Heart right ventricle (tissue), 16 donors: Measurements from ENCODE around the gene ANKS1B. TPM values are rescaled to one million over a fixed set of nuclear protein-coding genes. Genes with fewer than 3 reads are reported as not detected.

Experiments
- ATAC-seq, 8 donors: fragments of 200-7000 bp; cut with Tn5 transposase; one replicate each; pipeline ENCODE4 v1.9.1; 2020; ENCODE audit warnings: mild to moderate bottlenecking in 8 of 8, moderate library complexity in 8 of 8, moderate number of reproducible peaks in 1 of 8
- DNase-seq, 2 donors: peaks; one replicate each; pipeline ENCODE4 v3.0.0-alpha.2; 2020
- H3K27ac ChIP-seq, 10 donors: fragments of 200-600 bp; sonication (generic) in 2 of 10; one replicate each; pipeline versions ENCODE4 v1.5.0 to v1.8.0; 2020 to 2022; ENCODE audit warnings: mild to moderate bottlenecking in 3 of 10
- H3K27me3 ChIP-seq, 7 donors: fragments of 200-600 bp; one replicate each; pipeline ENCODE4 v1.8.0; 2021 to 2022; ENCODE audit warnings: mild to moderate bottlenecking in 2 of 7
- H3K36me3 ChIP-seq, 9 donors: fragments of 200-600 bp; sonication (generic) in 1 of 9; one replicate each; pipeline versions ENCODE4 v1.5.0 to v1.8.0; 2020 to 2022; ENCODE audit warnings: mild to moderate bottlenecking in 2 of 9
- H3K4me1 ChIP-seq, 9 donors: fragments of 200-600 bp; sonication (generic) in 1 of 9; one replicate each; pipeline versions ENCODE4 v1.5.0 to v1.8.0; 2020 to 2022; ENCODE audit warnings: mild to moderate bottlenecking in 4 of 9
- H3K4me3 ChIP-seq, 10 donors: fragments of 200-600 bp; sonication (generic) in 2 of 10; one replicate each; pipeline versions ENCODE4 v1.5.0 to v1.8.0; 2020 to 2022; ENCODE audit warnings: mild to moderate bottlenecking in 7 of 10, moderate library complexity in 2 of 10
- H3K9me3 ChIP-seq, 11 donors: fragments of 200-600 bp in 10 of 11; sonication (generic) in 2 of 11; one replicate each; pipeline versions ENCODE4 v1.5.0 to v1.8.0; 2013 to 2022; ENCODE audit warnings: mild to moderate bottlenecking in 2 of 11, control low read depth in 1 of 11, moderate library complexity in 1 of 11
- WGBS, 2 donors: extraction: QIAGEN DNeasy Blood & Tissue Kit; methylation state at CpG; one replicate each; pipeline ENCODE4 v1.1.7; 2013; ENCODE audit warnings: inconsistent platforms in 1 of 2; 5-methylcytosine and 5-hydroxymethylcytosine counted together
- intact Hi-C, 10 donors: fragments of 100-400 bp; cut with DNase I; formaldehyde crosslinking; loops; one replicate each; pipeline versions ENCODE4 v1.11.1 to v1.14.2; 2022
- polyA plus RNA-seq, 2 donors: library from polyadenylated mRNA; stranded (reverse); fragments of 200-250 nt; gene quantifications; one replicate each; pipeline ENCODE4 v1.2.3, GENCODE V29; 2013
- total RNA-seq, 10 donors: library from RNA; stranded (reverse); fragmentation: NEBNext Ultra II Directional in 3 of 10; extraction: Animal tissue kit (Norgen Biotek cat#: 25700) in 3 of 10; gene quantifications; one replicate each; pipeline versions ENCODE4 v1.2.1 to v1.2.4, GENCODE V29; 2021 to 2023
- TF ChIP-seq, protein P1 (sequence below), 9 donors: fragments of 200-600 bp; sonication (generic) in 2 of 9; IDR thresholded peaks; one replicate each; pipeline versions ENCODE4 v1.5.0 to v1.8.0; 2021 to 2022; ENCODE audit warnings: antibody characterized with exemption in 9 of 9, mild to moderate bottlenecking in 5 of 9, moderate library complexity in 1 of 9
- donor health status: Arrhythmogenic right ventricular cardiomyopathy.
- donor health status: ischemic (EF 13 %, LVEDD 7.1; RV severe dilation, severe dysfunction).
- donor health status: healthy with polysubstance abuse.
- donor health status: DM: no; HTN: yes; CAD: no.
- donor health status: DM: no; HTN: no; CAD: no.
- donor health status: ischemic (EF 25% LVEDD 6.9; RV normal size, moderate dysfunction).
- donor health status: ischemic (EF 25% LVEDD 5.7; RV mildly dilated, moderate dysfunction).
- donor health status: healthy.
- donor health status: DM: yes; HTN: yes; CAD: no.
- donor health status: Ischemic cardiomyopathy.
- donor health status: ischemic (EF 35%, LVEDD 5.7; RV mildly dilated, moderate dysfunction).
- donor health status: nonischemic (EF 11% LVEDD 7.7; RV severe dilation, severe dysfunction).
- donor health status: DM: yes; HTN: yes; CAD: no.
- donor health status: PGD.
- donor health status: ischemic (EF 29% LVEDD 5.4; RV normal size, mild dysfunction).
- donor health status: nonischemic (EF 23%, LVEDD 6.1; RV moderate dilation, normal function).

Gene ANKS1B
- total and polyA plus RNA-seq, 12 donors = 0.58 to 4.8 (median 1.8) TPM

DNA sequence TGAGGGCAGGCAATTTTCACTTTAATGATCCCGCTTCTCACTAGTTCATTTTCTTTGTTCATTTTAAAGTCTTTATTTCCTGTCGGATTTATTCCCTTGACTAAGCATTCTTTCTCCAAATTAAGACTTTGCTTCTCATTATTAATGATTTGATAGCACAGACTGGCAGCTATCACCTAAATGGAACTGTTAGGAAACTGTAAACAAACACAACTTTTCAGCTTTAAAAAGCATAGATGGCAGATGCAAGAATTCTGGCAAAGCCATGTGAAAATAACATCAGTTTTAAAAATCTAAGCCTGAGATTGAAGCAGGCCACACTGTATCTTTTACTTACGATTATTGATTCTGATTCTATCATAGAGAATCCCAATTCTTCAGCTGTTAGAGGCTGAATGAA is 225.7 kb downstream of the ANKS1B start:
- H3K27ac ChIP-seq = no peak overlapping the region
- no peak for DNase-seq
- TF ChIP-seq, protein P1, sequence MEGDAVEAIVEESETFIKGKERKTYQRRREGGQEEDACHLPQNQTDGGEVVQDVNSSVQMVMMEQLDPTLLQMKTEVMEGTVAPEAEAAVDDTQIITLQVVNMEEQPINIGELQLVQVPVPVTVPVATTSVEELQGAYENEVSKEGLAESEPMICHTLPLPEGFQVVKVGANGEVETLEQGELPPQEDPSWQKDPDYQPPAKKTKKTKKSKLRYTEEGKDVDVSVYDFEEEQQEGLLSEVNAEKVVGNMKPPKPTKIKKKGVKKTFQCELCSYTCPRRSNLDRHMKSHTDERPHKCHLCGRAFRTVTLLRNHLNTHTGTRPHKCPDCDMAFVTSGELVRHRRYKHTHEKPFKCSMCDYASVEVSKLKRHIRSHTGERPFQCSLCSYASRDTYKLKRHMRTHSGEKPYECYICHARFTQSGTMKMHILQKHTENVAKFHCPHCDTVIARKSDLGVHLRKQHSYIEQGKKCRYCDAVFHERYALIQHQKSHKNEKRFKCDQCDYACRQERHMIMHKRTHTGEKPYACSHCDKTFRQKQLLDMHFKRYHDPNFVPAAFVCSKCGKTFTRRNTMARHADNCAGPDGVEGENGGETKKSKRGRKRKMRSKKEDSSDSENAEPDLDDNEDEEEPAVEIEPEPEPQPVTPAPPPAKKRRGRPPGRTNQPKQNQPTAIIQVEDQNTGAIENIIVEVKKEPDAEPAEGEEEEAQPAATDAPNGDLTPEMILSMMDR (IDR thresholded peaks at IDR 0.05) = no peak
- 77 to 86% methylated on average over 3 of the region's 3 CpGs for WGBS, 2 donors
- H3K9me3 ChIP-seq = peaks cover 0 to 16% (median 0%) of the 10 kb centered on the region in 11 donors
- intact Hi-C loops = loop anchor here in 1 of 10 donors (2.0 kb wide), 1 partner anchor 14 kb away; no protein-coding TSS in a partner anchor
- no peak for ATAC-seq
- no peaks in the 10 kb centered on the region for H3K36me3 ChIP-seq
- H3K4me1 ChIP-seq = no peaks in the 10 kb centered on the region
- no peaks in the 10 kb centered on the region for H3K27me3 ChIP-seq
- no peak overlapping the region for H3K4me3 ChIP-seq

DNA sequence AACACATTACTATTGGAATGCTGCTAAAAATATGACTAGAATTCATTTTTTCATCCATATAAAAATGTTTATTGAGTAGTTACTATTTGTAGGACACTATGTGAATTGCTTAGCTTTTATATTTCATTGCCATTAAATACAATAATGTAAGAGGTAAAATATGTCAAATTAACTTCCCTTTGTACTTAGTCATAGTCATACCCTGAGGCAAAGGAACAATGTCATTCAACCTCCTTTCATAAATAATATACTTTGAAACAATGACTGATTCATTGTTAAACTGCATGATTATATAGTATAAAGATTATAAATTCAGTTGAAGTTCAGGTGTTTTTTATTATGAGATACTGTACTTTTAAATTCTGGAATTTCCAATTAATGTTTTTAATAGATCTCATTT is 232.0 kb downstream of the ANKS1B start:
- Histone ChIP-seq H3K36me3 (no peaks in the 10 kb centered on the region), H3K4me3 (no peak overlapping the region), H3K27me3 (no peaks in the 10 kb centered on the region), H3K27ac (no peak overlapping the region), H3K9me3 (peaks cover 0 to 26% (median 0%) of the 10 kb centered on the region in 11 donors), H3K4me1 (no peaks in the 10 kb centered on the region)
- ATAC-seq (no peak), DNase-seq (no peak)
- intact Hi-C loops = no loop called here
- TF ChIP-seq, protein P1 (IDR thresholded peaks at IDR 0.05) = no peak

DNA sequence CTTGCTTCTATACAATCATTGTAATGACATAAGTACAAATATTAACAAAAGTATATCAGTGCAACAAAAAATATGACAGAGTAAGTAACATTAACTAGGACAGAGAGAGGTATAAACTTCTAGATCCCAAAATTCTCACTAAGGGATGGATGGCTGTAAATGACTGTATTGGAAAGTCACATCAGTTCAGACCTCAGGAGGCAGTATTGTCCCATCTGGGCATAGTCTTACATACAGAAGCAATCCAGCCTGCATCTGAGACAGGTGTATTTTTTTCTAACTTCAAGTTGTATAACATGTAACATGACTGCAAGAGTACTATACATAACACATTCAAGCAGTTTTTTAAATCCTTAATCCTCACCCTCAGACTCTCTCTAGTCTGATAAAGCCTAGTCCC is 238.2 kb downstream of the ANKS1B start:
- H3K27me3 ChIP-seq = no peaks in the 10 kb centered on the region
- no peak for ATAC-seq
- no peak for DNase-seq
- no peak overlapping the region for H3K27ac ChIP-seq
- H3K36me3 ChIP-seq = no peaks in the 10 kb centered on the region
- intact Hi-C loops = no loop called here
- TF ChIP-seq, protein P1 (IDR thresholded peaks at IDR 0.05) = no peak
- no peaks in the 10 kb centered on the region for H3K9me3 ChIP-seq
- H3K4me1 ChIP-seq = no peaks in the 10 kb centered on the region
- H3K4me3 ChIP-seq = no peak overlapping the region

DNA sequence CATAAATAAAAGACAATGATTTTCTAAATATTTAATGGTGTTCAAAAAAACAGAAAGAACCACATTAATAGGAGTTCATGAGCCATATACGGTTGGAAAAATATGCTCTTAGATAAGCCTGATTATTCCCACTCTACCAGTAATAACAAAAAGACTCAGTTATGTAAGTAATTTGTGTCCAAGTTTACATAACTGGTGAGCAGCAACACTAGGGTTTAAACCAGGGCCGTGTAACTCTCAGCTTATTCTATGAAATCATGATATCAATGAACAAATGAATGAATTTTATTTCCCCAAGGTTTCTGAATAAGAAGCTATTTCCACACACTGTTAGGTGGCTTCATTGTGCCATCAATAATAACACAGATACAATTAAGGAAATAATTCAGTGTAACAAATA is 238.8 kb downstream of the ANKS1B start:
- no peaks in the 10 kb centered on the region for H3K27me3 ChIP-seq
- ATAC-seq = no peak
- TF ChIP-seq, protein P1 (IDR thresholded peaks at IDR 0.05) = no peak
- no peak overlapping the region for H3K4me3 ChIP-seq
- intact Hi-C loops = loop anchor here in 1 of 10 donors (2.0 kb wide), 1 partner anchor 13 kb away; no protein-coding TSS in a partner anchor
- H3K27ac ChIP-seq = no peak overlapping the region
- DNase-seq = no peak
- no peaks in the 10 kb centered on the region for H3K4me1 ChIP-seq
- H3K9me3 ChIP-seq = no peaks in the 10 kb centered on the region
- 64 to 71% methylated on average over 2 of the region's 2 CpGs for WGBS, 2 donors
- H3K36me3 ChIP-seq = no peaks in the 10 kb centered on the region
